GM19397 (cell line): Measurements from ENCODE around the gene PLP1.
"Not testable (repeated sequence)": the region's sequence is repeated elsewhere in the genome, so short reads cannot be mapped to it uniquely, and the experiment has no call there.

Source experiments
- ATAC-seq: cut with Tn5 transposase; IDR thresholded peaks from one replicate; pipeline ENCODE4 v1.9.1; 2021; ENCODE audit warnings: mild to moderate bottlenecking, moderate library complexity; ENCODE audit not compliant: unreplicated experiment

PLP1 gene

GRCh38 chrX:103776546-103776945 is at the start of gene PLP1:
Gene PLP1, plus strand, starts transcription at chrX:103776840. Its CDS starts 156 bp downstream, at chrX:103776996.
- ATAC-seq, result no peak

DNA sequence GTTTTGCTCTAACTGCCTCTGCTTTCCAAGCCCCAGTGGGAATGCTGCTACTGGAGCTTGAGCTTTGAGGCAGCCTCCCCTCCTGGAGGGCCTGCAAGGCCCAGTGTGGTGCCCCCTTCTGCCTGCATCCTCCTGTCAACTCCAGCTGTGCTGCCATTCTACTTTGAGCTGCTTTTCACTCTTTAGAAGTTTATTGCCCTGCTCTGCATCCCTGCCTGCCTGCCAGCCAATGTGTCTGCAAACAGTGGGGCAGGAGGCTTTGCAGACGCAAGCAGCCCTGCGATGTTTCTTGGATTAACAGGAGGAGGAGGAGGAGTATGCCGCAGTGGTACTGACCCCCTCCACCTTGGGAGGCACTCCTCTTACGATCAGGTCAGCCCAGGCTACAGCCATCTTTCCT is 49.5 kb upstream of the PLP1 start:
- no peak for ATAC-seq

DNA sequence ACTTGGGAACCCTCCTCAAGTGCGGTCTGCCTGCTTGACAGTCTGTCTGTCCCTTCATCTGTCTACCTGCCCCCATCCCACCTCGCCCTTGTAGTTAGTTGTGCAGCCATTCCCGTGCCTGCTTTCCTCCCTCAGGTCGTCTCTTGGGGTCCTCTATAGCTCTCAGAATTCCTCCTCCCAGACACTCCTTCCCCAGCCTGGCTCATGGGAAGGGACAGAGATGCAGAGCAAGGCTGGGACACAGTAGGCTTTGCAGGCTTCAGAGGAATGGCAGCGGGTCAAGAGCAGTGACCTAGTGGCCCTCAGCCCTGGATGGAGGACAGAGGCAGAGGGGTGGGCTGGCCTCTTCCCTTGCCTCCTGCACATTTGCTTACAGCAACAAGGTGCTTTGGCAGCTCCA is 47.6 kb upstream of the PLP1 start:
- ATAC-seq, result no peak

DNA sequence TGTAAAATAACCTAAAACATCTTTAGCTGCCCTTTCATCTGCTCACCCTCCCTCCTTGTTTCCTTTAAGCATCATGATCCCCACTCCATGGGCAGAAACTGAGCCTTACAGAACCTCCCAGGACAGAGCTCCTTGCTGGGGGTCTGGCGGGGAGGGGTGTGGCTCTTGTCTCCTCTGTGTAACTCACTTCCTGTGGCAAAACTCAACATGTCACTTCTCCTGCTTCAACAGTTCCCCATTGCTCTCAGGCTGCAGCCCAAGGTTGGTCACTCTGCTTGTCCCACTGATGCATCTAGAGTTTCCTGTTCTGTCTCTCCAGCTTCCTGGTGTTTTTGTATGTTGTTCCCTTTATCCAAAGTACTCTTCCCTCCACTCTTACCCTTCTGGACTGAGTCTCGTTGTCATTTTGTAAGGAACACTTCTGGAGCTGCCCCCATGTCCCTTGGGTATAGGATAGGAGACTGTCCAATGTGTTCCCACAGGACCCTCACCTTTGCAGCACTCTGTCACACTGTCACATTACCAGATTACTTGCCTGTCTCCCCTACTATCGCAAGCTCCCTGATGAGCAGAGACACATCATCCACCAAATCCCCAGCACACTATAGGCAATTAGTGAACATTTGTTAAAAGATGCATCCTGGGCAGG is 46.4 kb upstream of the PLP1 start:
- ATAC-seq, result no peak

DNA sequence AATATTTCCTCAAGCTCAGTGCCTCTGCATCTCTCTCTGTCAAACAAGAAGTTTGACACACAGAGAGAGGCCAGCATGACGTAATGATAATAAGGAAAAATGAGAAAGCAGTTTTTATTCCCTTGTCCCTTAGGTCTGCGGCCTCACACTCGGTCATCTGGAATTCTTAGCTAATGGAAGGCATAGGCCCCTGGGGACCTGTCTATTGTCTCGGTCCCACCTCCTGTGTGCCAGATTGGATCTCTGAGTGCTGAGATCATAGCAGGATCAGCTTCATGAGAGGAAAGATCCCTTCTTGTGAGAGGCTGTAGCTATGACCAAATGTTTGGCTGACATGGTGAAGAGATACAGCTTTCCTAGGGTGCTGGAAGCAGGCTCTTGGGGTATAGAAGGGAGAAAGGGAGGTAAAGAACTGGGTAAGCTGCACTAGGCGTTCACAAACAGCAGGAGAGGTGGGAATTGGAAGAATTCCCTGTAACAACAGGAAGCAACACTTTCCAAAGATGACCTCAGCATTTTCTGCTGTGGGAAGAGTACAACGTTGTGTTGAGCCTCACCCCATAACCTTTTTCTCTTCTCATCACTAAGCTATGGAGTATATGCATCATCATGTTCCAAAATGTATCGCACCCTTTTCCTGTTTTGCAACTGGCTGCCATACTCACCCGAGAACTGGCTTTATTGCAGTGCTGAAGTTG is 45.7 kb upstream of the PLP1 start:
- no peak for ATAC-seq

GRCh38 chrX:103733017-103733416 is 43.6 kb upstream of the PLP1 start:
- no peak for ATAC-seq

- ATAC-seq, result no peak
These were observed 42.4 kb upstream of the PLP1 start for GRCh38 chrX:103734125-103734760.

GRCh38 chrX:103737696-103738095 is 38.9 kb upstream of the PLP1 start:
- no peak for ATAC-seq

GRCh38 chrX:103739421-103739820 is 37.2 kb upstream of the PLP1 start:
- ATAC-seq, result no peak

GRCh38 chrX:103741879-103742278 is 34.8 kb upstream of the PLP1 start:
- ATAC-seq, result no peak

GRCh38 chrX:103742339-103742738 is 34.3 kb upstream of the PLP1 start:
- no peak for ATAC-seq

DNA sequence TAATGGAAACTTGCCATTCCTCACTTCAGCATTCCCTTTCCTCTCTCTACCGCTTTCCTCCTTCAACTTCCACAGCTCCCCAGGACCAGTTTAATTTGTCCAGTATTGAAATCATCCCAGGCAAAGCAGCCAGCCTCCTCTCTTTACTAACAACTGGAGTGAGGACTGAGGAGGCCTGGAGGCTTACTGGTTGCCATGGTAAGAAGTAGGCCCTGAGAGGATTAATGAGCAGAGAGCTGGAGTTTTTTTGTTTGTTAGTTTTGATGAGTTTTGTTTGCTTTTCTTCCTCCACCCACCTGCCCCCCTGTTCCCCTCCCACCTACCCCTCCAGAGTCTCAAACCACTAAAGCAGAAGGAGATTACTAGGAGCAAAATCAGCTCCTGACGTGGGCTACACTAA is 29.5 kb upstream of the PLP1 start:
- no peak for ATAC-seq

GRCh38 chrX:103754401-103754800 is 22.2 kb upstream of the PLP1 start:
- ATAC-seq, result no peak

DNA sequence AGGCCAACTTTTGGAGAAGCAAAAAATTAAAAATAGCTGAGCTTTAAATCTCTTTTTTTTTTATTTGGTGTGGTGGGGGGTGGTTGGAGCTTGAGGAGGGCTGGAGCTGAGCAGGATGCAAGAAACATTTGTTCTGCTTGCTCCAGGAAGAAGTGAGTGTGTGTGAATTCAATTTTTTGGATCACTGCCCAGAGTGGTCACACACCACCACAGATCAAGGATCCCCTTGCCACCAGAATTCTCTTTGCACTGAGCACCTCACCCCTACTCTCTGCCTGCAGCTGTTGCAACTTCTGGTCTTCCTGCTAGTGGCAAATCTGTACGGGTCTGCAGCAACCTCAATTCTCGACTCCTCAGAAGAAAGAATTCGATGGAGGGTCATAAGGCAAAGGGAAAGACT is 19.9 kb upstream of the PLP1 start:
- ATAC-seq, result no peak

DNA sequence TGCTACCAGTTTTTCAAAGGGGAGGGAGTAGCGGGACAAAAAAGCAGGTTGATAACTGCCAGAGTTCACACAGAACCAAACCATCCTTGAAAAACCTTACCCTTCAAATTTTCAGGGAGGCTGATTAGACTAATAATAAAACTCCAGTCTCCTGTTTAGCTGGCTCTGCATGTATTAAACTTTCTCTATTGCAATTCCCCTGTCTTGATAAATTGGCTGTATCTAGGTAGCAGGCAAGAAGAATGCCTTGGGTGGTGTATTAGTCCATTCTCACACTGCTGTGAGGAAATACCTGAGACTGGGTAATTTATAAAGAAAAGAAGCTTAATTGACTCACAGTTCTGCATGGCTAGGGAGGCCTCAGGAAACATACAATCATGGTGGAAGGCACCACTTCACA is 18.1 kb upstream of the PLP1 start:
- ATAC-seq, result no peak

- not testable (repeated sequence) for ATAC-seq
These were observed 13.1 kb upstream of the PLP1 start for GRCh38 chrX:103763541-103763940.

DNA sequence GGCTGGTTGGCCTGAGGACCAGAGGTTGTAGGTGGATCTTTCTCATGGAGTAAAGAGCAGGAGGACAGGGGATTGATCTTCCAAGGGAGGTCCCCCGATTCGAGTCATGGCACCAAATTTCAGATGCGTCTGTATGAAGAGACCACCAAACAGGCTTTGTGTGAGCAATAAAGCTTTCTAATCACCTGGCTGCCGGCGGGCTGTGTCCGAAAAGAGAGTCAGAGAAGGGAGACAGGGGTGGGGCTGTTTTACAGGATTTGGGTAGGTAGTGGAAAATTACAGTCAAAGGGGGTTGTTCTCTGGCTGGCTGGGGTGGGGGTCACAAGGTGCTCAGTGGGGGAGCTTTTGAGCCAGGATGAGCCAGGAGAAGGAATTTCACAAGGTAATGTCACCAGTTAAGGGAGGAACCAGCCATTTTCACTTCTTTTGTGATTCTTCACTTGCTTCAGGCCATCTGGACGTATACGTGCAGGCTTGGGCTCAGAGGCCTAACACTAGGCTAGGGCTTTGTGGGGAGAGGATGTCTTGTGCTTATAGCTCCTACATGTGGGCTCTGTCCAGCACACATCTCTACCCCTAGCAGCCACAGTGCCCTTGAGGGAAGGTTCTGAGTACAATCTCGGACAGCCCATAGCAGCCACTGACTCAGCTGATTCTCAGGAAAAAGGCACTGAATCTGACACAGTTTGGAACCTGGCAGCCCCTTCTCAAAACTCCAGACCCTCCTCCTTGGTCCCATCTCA is 9.7 kb upstream of the PLP1 start:
- not testable (repeated sequence) for ATAC-seq

DNA sequence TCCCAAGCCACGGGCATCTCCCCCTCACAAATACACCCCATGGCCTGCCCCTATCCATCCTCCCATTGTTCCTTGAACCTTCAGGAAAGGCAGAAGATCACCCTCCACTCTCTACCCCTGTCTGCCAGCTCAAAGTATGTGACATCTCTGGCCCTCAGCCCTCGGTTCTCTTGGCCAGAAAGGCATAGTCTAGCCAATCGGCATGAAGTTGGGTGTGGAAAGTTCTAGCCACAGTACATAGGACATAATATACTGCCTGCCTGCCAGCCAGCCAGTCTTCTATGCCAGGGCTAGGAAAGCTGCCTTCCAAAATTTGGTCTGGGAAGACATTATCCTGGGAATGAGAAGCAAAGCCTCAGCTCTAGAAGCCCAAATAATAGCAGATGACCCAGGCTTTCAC is 3.2 kb upstream of the PLP1 start:
- no peak for ATAC-seq

GRCh38 chrX:103774070-103774642 is 2.5 kb upstream of the PLP1 start:
- no peak for ATAC-seq

DNA sequence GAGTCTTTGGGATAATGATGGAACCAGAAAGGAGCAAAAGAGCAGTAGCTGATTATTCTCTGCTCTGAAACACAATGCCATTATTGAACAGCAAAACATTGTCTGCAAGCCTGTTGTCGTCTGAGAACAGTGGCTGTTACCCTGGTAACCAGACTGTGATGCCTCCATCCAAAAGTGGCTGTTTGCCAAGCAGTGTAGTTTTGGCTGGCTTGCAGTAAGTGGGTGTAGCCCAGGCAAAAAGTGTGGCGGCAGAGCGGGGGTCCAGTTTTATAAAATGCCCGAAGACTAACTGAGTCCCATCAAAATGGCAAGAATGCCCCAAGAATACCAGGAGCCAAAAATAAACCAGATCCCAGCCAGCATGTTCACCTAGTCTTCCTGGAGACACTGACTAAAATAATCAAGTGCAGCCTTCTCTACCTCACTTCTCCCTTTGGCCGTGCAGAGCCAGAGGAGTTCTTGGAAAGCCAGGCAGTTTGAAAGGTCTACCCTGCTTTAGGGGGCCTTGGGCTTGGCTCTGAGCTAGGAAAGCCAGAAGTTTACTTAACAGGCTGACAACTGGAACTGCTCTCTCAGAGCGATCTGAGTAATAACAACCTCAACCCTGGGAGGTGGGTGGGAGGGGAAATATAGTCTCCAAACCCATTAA is 2.6 kb downstream of the PLP1 start:
- no peak for ATAC-seq
